Midbrain (tissue), 1 donor: ENCODE data around the gene CGNL1.

Source experiments
- DNase-seq: peaks from one replicate; lab custom pipeline; 2025; lab: John Stamatoyannopoulos, UW

Gene CGNL1

GRCh38 chr15:57551715-57552677 lies 175.7 kb downstream of the CGNL1 start:
- no peak for DNase-seq

GRCh38 chr15:57552678-57553334 lies 176.5 kb downstream of the CGNL1 start:
- no peak for DNase-seq

GRCh38 chr15:57553526-57553925 lies 177.2 kb downstream of the CGNL1 start:
- DNase-seq: no peak

- peak; percentile 48 for DNase-seq
Observed at GRCh38 chr15:57554063-57554811, 177.9 kb downstream of the CGNL1 start.

- no peak for DNase-seq
Observed at GRCh38 chr15:57554812-57555179, 178.5 kb downstream of the CGNL1 start.

- no peak for DNase-seq
Observed at GRCh38 chr15:57555270-57555669, 179.0 kb downstream of the CGNL1 start.

GRCh38 chr15:57556040-57556439 lies 179.7 kb downstream of the CGNL1 start:
- DNase-seq: no peak

GRCh38 chr15:57557267-57557666 lies 181.0 kb downstream of the CGNL1 start:
- no peak for DNase-seq

GRCh38 chr15:57557810-57558209 lies 181.5 kb downstream of the CGNL1 start:
- DNase-seq: no peak

- peak; percentile 29 for DNase-seq
Observed at GRCh38 chr15:57559875-57560274, 183.6 kb downstream of the CGNL1 start.

GRCh38 chr15:57561041-57561711 lies 184.9 kb downstream of the CGNL1 start:
- peak; percentile 65 for DNase-seq

GRCh38 chr15:57562196-57562769 lies 186.0 kb downstream of the CGNL1 start:
- DNase-seq: no peak

- no peak for DNase-seq
Observed at GRCh38 chr15:57563416-57563815, 187.1 kb downstream of the CGNL1 start.

GRCh38 chr15:57565311-57565710 lies 189.0 kb downstream of the CGNL1 start:
- no peak for DNase-seq

GRCh38 chr15:57566834-57567233 lies 190.5 kb downstream of the CGNL1 start:
- DNase-seq: no peak

- DNase-seq: no peak
Observed at GRCh38 chr15:57567891-57568290, 191.6 kb downstream of the CGNL1 start.

- DNase-seq: no peak
Observed at GRCh38 chr15:57568299-57568698, 192.0 kb downstream of the CGNL1 start.

GRCh38 chr15:57570340-57570739 lies 194.0 kb downstream of the CGNL1 start:
- DNase-seq: no peak

- no peak for DNase-seq
Observed at GRCh38 chr15:57570994-57571393, 194.7 kb downstream of the CGNL1 start.

GRCh38 chr15:57571725-57572124 lies 195.4 kb downstream of the CGNL1 start:
- no peak for DNase-seq

- no peak for DNase-seq
Observed at GRCh38 chr15:57572468-57572867, 196.2 kb downstream of the CGNL1 start.

- no peak for DNase-seq
Observed at GRCh38 chr15:57573151-57573550, 196.8 kb downstream of the CGNL1 start.
